Stimulated activated CD8-positive, alpha-beta memory T cell treated with anti-CD3 and anti-CD28 coated beads, Interleukin-15, amount 100 ng/mL, for 4 hours (primary cell): ENCODE measurements around the gene UNC50.
"Not testable (repeated sequence)": the region's sequence is repeated elsewhere in the genome, so short reads cannot be mapped to it uniquely, and the experiment has no call there.

Experiments used
- DNase-seq, 2 donors: peaks; one replicate each; pipeline ENCODE4 v3.0.0-alpha.2; 2020; ENCODE audit warnings: low read depth in 2 of 2

The UNC50 gene

DNA sequence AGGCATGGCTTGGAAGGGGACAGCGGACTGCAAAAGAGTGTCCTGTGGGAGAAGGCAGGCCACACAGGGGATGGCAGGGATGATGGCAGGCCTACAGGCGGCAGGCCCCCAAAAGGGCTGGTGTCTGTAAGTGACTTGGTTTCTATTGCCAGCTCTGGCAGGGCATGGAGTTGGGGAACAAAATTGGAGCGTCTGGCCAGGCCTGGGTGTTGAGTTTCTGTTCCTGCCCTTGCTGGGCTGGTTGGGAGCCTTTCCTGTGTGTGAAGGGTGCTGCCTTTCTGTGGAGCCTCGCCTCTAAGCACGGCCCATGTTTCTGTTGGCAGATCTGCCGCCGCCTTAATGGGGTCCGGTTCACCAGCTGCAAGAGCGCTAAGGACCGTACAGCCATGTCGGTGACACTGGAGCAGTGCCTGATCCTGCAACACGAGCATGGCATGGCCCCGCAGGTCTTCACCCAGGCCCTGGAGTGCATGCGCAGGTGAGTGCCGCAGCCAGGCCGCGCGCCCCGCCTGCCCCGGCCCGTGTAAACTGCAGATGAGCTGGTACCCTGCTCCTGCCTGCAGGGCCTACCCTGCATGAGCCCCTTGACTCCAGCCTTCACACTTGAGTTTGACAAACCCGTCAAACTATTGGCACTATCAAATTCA is 31.6 kb upstream of the UNC50 start:
- no peak for DNase-seq

DNA sequence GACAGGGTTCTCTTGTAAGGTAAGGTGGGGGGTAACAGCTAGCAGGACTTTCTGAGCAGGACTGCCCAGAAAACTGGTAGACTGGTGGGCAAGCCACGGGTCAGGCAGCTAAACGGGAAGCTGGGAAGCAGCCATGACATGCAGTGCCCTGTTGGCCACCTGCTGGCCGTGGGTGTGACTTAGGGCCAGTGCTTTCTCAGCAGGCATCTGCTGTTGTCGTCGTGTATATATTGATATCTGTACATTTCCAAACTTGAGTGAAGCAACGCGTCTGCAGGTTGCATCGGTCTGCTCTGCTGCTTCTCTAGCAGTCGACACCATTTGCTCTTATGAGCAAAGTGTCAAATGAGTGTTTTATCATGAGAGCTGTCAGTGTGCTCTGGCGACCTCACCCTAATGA is 31.1 kb upstream of the UNC50 start:
- no peak for DNase-seq

DNA sequence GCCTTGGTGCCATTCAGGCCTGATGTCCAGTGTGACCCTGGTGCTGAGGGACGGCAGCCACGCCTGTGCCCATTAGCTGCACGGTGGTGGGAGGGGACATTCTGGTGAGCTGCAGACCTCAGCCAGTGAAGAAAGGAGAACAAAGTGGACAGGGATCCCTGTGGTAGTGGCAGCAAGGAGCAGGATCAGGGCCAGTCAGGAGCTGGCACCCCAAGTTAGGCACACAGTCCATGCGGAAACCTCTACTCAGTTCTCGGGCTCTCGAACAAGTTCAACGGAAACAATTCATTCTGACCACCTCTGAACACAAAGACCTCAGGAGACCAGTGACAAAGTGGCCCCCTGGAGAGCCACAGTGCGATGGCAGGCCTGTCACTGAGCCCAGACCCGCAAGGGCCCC is 30.2 kb upstream of the UNC50 start:
- no peak for DNase-seq

DNA sequence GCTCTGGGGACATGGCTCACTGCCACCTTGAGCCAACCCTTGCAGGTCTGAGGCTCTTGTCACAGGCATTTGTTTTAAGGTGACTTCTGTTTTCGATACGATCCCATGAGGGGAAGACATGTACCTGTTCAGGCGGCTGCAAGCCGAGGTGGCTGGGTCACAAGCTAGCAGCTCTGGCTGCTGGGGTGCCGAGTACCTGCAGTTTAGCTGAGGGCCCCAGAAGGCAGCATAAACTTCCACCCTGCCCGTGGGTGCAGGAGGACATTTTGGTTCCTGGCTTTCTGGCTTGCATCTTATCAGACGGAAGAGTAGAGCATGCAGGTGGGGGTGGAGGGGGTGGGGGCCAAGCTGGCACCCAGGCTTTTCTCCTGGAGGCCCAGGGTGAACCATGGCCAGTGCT is 28.5 kb upstream of the UNC50 start:
- DNase-seq = no peak

DNA sequence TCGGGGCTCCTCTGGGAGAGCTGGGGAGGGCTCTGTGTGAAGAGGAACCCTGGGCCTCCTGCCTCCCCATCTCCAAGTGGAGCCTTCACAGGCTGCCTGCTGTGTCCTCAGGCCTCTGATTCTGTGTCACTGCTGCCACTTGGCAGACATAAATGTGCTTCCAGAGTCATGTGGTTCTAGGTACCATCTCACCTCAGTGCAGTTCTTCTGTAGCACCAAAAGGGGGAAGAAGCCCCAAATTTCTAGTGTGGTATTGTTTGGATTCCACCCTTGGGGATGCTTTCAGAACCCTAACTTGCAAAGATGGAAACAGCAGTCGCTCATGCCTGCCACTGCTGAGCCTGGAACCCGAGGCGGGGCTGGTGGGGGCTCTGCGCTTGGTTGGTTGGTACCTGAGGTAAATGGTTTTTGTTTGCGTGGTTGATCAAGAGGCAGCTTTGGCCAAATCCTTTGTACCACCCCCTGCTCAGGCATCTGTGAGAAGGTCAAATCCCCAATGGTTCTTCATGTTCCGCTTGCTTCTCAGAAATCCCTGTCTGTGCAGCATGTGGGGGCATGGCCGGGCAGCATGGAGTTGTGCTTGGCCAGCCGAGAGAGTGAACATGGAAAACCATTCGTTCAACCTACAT is 27.6 kb upstream of the UNC50 start:
- no peak for DNase-seq

DNA sequence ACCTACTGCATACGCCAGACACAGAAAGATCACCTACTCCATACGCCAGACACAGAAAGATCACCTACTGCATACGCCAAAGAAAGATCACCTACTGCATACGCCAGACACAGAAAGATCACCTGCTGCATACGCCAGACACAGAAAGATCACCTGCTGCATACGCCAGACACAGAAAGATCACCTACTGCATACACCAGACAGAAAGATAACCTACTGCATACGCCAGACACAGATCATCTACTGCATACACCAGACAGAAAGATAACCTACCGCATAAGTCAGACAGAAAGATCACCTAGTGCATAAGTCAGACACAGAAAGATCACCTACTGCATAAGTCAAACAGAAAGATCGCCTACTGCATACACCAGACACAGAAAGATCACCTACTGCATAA is 25.9 kb upstream of the UNC50 start:
- DNase-seq = no peak

DNA sequence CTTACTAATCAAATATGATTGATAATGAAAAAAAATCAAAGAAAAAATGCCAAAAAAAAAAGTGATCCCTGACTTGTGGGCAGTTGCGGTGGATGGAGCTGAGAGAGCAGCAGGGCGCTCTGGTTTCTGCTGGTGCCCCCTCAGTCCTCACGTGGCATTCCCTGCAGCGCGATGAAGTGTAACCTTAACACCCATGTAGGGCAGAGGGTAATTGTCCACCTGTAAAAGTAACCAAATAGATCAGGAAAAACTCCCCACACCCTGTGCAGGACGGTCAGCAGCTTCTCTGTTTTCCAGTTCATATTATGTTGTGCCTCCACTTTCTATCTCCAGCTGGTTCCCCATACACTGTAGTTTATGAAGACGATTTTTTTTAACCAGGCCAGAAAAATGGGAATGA is 25.1 kb upstream of the UNC50 start:
- DNase-seq = no peak

DNA sequence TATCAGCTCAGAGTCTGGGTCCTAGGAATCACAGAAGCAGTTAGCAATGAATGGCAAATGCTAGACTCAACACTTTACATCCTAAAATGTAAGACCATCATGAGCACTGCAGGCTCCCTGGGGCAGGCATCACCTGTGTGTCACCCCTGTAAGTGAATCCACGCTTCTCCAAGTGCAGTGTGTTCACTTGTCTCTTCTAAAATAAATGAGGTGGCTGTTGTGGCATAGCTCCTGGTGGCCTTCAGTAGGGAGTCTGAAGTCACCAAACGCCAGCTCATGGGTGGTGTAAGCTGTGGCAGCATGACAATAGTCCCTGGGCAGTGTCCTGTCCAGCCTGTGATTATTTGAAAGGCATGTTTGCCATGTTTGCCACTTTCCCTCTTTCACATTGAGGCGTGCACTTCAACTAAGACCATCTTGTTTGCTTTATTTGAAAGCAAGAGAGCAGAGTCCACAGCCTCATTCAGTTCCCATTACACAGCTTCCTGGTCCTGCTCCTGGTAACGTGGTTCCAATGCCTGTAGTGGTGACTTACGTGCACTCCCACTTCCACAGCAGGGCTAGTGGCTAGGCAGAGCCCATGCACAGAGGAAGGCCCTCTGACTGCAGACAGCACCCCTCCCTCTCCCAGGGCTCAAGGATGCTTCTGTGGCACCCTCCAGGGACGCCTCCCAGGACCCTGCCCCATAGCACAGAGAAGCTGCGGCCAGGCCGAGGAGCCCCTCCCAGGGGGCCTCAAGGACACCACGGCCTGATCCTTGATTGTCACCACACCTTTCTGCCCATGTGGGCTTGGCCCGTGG is 24.4 kb upstream of the UNC50 start:
- DNase-seq = no peak

DNA sequence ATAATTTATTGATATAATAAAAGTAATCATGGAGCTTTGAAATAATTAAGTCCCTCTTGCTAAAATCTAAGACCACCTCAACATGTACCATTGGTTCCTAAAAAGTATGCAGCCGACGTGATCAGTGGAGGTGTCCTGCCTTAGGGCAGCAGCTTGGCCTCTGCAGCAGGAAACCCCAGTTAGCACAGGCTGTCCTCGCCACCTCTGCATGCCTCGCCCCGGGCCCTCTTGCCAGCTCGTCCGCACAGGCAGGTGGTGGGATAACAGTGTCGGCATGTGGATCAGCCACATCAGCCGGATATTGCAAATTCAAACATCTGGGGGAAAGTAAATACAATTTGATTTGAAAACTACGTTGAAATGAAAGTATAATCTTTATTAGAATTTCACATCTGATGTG is 23.0 kb upstream of the UNC50 start:
- no peak for DNase-seq

DNA sequence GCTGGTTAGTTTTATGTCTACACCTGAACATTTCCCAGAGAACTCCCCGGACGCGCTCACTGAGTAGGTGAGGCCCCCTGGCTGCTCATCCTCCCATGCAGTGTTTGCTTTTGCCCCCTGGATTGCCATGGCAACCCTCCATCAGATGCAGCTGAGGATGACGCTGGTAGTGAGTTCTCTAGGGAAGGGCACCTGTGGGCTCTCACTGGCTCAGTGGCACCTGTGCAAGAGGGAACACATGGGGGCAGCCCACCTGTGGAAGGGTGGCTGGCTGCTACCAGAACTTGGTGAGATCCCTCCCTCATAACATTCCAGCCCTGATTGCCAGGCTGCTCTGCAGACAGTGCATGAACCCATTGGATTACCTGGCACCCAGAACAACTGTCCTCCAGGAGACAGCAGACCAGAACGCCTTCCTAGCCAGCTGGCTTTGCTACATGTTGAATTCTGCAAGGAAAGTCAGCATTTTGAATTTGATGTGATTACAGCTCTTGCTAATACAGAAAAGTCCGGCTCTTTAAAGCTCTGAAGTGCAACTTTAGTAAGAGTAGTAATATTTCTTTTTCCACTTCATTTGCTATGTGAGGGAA is 21.7 kb upstream of the UNC50 start:
- no peak for DNase-seq

DNA sequence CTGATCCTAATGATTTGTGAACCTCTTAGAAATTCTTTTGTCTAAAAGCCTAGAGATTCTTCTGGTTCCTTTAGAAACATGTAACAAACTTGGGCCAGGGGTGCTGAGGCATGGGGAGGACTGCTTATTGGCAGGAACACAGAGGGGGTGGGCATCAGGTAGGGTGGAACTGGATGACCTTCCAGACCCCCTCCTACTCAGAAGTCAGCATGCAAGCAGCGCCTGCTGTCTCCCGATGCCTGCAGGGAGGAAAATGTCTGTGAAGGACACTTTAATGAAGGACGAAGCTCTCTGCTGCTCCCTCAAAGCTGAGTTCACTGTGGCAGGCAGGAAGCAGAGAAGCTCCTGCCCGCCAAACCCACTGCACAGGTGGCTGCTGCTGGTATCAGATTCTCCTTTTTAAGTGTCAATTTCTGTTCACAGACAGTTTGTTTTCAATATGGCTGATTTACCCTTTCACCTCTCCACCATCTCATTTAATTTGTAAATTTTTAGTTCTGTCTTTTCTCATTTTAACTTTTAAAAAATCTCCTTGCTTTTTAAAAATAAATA is 19.4 kb upstream of the UNC50 start:
- no peak for DNase-seq

DNA sequence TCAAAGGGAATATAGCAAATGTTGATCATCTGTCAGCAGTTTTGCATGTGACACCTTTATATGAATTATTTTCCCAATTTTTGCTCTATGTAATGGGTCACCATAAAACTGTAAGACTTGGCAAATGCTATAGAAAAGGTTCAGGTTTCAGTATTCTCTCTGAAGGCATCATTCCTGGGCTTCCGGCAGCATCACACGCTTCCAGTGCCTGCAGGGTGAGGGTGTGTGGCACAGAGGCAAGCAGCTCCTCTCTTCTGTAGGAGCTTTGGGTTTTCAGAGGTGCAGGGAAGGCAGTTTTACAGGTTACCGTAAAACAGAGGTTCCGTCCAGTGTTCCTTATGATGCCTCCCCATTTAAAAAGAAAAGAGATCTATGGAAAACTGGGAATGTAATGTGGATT is 18.9 kb upstream of the UNC50 start:
- DNase-seq = no peak

DNA sequence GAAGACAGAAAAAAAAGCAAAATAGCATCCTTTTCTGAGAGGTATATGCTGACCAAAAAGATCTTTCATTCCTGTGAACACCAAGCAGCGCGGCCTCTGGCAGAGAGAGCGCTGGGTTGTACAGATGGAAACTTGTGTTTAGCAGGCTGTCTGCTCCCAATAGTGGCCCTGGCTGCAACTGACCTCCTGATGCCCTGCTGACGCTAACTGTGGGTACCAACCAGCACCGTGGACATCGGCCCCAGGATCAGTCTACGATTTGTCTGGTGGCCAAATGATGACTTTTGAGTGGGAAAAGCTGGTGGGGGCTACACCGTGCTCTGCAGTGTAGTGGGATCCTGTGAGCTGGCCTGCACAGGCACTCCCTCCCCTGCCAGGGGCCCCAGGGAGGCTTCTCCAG is 15.8 kb upstream of the UNC50 start:
- no peak for DNase-seq

DNA sequence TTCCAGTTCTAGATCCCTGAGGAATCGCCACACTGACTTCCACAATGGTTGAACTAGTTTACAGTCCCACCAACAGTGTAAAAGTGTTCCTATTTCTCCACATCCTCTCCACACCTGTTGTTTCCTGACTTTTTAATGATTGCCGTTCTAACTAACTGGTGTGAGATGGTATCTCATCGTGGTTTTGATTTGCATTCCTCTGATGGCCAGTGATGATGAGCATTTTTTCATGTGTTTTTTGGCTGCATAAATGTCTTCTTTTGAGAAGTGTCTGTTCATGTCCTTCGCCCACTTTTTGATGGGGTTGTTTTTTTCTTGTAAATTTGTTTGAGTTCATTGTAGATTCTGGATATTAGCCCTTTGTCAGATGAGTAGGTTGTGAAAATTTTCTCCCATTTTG is 13.7 kb upstream of the UNC50 start:
- not testable (repeated sequence) for DNase-seq

DNA sequence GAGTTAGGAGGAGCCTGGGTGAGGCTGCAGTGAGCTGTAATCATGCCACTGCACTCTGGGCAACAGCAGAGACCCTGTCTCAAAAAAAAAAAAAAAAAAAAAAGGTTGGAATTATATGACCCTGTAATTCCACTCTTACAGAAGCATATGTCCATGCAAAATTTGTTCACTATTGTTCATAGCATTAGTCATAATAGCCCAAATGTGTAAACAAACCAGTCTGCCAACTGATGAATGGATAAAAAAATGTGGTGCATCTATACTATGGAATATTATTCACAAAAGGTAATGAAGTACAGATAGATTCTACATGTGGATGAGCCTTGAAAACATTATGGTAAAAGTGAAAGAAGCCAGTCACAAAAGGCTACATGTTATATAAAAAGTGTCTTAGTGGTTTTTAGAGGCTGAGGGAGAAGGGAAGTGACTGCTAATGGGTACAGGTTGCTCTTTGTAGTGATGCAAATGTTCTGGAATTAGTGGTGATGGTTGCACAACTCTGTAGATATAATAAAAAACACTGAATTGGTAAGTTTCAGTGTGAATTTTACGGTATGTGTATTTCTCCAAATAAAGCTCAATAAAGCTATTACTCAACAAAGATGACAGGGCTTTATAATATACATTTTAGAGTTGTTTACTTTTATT is 9.5 kb upstream of the UNC50 start:
- no peak for DNase-seq

DNA sequence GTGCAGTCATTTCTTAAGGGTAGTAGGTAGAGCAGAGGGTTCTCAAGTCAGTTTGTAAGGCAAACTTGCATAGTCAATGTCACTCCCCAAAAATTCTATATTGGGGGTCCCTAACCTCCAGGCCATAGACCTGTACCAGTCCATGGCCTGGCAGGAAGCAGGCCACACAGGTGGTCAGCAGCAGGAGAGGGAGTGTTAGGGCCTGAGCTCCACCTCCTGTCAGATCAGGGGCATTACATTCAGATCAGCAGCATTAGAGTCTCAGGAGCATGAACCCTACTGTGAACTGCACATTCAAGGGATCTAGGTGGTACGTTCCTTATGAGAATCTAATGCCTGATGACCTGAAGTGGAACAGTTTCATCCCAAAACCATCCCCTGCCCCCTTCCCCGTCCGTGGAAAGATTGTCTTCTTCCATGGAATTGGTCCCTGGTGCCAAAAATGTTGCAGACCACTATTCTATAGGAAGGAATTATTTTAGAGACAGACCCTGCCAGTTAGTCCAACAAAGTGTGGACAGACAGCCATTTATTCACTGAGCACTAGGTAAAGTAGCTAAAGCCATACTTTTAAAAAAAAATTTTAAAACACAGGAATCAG is 6.8 kb upstream of the UNC50 start:
- DNase-seq = no peak

DNA sequence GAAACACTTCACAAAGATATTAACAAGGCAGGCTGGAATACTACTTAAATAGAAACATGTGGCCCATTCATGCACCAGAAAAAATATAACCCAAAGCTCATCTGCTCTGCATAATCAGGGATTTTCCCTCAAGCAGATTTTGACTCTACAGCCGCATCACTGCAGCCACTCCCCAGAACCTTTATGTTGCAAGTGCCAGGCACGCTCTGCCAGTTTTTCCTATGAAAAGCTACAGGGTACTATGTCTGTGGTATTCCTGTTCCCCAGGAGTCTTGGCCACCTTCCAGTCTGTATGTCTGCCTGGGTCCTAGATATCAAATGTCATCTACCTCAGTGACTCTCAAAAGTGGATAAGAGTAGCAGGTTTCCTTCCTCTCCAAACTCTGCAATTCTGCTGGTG is 3.8 kb upstream of the UNC50 start:
- DNase-seq = no peak

DNA sequence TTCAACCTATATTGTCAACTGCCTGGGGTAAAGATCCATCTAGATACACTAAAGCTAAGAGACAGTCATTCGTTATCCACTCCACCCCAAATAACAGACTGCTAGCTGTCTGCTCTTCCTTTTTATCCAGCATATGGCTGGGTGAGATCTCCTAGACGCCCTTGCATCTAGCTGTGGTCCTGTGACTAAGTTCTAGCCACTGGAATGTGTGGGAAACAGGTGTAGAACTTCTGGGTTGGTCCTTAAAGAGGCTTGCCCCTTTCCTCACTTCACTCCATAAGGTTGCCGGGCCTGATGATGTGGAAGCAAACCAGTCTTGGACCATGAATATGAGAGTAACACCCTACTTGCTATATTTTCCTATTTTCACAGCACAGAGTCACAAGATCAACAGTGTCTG is 3.3 kb upstream of the UNC50 start:
- DNase-seq = no peak

DNA sequence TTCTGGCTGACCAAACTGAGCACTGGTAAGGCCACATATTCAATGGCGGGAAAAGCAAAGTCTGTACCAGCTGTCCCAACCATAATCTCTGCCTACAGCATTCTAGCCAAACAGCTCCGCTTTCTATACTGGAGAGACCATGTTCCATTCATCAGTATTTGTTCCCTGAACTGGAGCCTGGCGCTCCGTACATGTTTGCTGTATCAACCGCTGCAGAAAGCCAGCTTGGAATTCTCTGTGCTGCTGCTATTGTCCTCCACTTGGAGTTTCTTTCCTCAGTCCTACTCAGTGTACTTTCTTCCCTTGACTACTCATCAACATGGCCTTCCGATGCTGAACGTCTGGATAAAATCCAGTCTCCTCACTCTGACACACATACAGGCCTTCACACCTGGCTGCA is 2.0 kb upstream of the UNC50 start:
- no peak for DNase-seq

DNA sequence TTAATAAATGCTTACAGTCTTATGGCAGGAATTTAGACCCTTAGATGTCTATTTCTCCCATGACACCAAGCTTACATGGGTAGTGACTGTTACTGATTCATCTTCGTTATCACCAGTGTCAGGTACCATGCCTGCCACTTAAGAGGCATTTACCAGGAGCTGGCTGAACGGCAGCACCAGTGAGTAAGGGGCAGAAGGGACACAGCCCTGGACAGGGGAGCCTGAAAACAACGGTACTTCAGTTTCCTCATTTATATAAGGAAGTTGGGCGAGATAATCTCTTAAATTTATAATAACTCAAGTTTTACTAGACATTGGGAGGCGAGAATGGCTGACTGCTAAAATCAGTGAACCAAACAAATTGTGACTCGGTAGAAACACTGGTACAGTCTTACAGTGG is 1.3 kb upstream of the UNC50 start:
- DNase-seq = no peak

DNA sequence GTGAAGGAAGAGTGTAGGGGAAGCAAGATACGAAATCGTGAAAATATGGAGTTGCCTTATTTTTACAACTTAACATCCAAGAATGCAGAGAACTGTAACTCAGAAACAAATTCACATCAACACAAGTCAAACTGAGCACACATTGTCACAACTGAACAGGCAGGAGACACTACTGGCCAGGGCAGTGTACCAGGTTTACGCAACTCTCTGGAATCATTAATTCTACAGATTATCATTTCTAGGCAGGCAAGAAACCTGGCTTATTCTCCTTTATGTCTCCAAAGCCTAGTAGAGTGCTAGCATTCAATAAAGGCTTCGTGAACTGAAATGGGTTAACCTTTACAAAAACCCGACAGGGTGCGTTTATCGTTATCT is 661 bp upstream of the UNC50 start:
- DNase-seq = no peak
